HG03378 (cell line): ENCODE results near the gene PGLYRP3.
"Not testable (repeated sequence)": the region's sequence is repeated elsewhere in the genome, so short reads cannot be mapped to it uniquely, and the experiment has no call there.

ENCODE experiments used
- ATAC-seq: cut with Tn5 transposase; IDR thresholded peaks from one replicate; pipeline ENCODE4 v1.9.1; 2021; ENCODE audit warnings: mild to moderate bottlenecking, moderate library complexity; ENCODE audit not compliant: unreplicated experiment

Gene PGLYRP3

GRCh38 chr1:153349363-153350320 lies 36.9 kb upstream of the PGLYRP3 start:
- ATAC-seq, result no peak

DNA sequence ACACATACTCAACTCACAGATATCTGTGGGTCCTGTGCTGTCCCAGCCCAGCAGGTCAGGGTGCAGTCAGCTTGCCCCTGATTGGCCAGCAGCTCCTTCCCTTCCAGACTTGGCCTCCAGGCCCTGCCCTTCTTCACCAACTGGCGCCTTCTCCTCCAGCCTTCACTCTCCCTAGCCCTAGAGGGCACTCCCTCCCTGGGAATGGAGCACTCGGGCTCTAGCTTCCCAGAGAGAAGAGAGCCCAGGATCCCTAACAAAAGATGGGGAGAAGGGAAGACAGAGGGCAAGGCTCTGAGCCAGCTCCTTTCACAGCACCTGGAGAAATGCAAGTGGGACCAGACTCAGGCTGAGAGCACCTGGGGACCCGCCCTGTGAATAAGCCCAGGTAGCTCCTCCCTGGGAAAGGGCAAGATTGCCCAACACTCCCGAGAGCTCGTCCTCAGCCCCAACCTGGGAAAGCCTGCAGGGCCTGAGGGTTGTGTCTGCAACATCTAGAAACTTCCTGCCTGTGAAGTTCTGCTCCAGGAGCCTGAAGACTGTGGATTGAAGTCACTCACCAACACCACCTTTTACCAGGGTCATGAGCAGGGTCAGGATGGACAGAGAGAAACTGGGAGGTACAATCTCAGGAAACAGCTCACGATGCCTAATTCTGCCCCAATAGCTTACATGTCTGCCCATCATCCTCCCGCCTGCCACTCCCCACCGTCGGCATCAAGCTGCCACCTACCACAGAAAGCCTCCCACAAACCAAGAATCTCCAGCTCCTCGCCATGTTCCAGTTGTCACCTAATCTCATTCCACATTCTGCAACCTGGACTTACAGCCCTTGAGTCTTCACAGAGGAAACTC lies 36.0 kb upstream of the PGLYRP3 start, which contains the start of gene PGLYRP4:
TSS of gene PGLYRP4 (minus strand) at position 331 of the 852 bp plus-strand sequence. CDS start 909 bp downstream, outside the sequence.
- ATAC-seq, result no peak

- ATAC-seq, result no peak
These were observed 35.1 kb upstream of the PGLYRP3 start for GRCh38 chr1:153347856-153348255.

- not testable (repeated sequence) for ATAC-seq
These were observed 34.3 kb upstream of the PGLYRP3 start for GRCh38 chr1:153347049-153347448.

- ATAC-seq, result no peak
These were observed 33.4 kb upstream of the PGLYRP3 start for GRCh38 chr1:153346077-153346723.

GRCh38 chr1:153345187-153346076 lies 32.7 kb upstream of the PGLYRP3 start:
- ATAC-seq, result no peak

GRCh38 chr1:153344718-153345025 lies 31.9 kb upstream of the PGLYRP3 start:
- no peak for ATAC-seq

- ATAC-seq, result no peak
These were observed 31.3 kb upstream of the PGLYRP3 start for GRCh38 chr1:153343811-153344717.

DNA sequence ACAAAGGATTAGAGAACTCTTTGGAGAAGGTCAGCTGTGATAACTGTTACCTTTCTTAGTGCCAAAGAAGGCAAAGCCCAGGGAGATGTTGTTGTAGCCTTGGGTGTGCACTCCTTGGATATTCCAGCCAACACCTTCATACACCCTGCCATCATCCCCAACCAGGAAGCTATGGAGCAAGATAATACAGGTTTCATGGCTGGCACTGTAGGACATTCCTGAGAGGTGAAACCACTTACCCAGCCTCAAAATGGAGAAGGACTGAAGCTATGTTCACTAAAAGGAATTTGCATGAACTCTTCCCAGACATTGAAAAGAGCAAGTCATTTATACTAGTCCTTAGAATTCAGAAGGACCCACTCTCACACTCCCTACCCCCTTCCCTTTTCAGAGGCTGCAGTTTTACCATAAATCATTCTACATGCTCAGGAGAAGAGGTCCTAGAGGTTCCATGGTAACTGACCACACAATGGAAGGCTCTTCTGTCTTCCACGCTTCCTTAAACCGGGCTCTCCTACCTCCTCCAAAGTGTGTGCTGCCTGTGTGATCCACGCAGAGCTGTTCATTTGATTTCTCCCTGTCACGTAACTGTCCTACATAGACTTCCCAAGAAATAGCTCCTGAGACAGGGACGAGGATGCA lies 30.4 kb upstream of the PGLYRP3 start:
- ATAC-seq, result no peak

DNA sequence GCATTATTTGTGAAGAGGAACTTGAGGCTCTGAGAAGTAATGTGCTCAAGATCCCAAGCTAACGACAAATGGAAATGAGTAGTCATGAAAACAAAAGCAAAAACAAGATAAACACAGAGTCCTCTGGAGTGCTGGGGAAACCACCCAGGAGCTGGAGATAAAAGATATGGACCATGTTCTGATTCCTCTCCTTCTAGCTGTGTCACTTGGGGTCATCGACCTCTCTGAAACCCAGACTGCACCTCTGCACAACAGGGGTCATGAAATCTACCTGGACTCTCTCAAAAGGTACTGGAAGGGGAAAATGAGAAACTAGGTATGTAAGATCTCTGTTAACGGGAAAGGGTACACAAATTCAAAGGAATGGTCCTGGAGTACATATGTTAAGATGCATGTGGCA lies 29.4 kb upstream of the PGLYRP3 start:
- ATAC-seq, result no peak

DNA sequence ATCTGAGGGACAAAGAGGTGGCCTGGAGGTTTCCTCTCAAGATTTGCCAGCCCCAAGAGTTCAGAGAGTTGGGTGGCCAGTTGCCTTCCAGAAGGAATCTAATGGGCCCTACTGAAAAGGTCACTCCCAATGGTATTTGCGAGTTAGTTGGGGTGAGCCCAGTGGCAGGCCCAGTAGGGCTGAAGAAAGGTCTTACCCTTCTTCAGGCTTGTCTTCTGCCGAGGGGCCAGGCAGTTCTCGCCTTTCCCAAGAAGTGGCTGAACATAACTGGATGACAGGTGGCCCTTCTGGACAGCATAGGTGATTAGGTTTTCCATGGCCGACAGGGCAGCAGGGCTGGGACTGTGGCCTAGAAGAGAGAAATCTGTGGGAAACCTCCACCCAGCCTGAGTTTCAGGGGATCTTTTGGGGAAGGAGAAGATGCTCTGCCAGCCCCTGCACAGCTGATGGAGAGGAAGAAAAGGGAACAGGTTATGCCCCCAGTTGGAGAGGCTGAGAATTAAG lies 28.7 kb upstream of the PGLYRP3 start:
- no peak for ATAC-seq

- ATAC-seq, result no peak
These were observed 27.6 kb upstream of the PGLYRP3 start for GRCh38 chr1:153340356-153340755.

GRCh38 chr1:153339802-153340201 lies 27.1 kb upstream of the PGLYRP3 start:
- no peak for ATAC-seq

GRCh38 chr1:153337980-153338853 lies 25.5 kb upstream of the PGLYRP3 start:
- ATAC-seq, result no peak

DNA sequence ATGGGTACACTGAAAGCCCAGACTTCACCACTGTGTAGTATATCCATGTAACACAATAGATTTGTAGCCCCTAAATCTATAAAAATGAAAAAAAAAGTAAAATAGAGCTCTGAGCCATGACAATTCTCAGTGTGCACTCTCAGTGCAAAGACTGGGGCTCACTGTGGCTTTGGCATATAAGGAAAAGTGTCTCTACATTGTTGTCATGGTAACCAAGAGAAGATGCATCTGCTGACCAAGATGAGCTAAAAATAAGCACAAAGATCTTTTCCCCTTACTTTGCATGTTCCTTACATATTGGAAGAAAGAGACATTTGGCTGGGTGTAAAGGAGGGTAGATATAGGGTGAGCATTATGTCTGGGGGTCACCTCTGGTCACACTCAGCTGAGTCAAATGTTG lies 23.9 kb upstream of the PGLYRP3 start:
- no peak for ATAC-seq

GRCh38 chr1:153333902-153334301 lies 21.1 kb upstream of the PGLYRP3 start:
- no peak for ATAC-seq

DNA sequence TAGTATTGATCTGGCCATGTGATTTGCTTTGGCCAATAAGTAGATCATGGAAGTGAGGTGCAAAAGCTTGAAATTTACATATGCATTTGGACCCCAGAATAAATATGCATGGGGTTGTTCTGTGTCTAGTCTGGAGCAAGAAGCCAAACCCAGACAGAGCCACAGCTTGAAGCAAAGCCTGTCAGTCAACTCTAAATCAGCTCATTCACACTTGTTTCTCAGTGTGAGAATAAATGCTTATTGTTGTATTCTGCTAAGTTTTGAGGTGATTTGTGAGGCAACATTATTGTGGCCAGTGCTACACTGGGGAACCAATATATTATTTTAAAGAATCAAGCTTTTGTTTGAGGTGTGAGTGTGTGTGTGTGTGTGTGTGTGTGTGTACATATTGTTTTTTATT lies 12.2 kb upstream of the PGLYRP3 start:
- ATAC-seq, result no peak

- no peak for ATAC-seq
These were observed 9.8 kb upstream of the PGLYRP3 start for GRCh38 chr1:153322568-153322967.
